GM21360 (cell line): ENCODE measurements around the gene TMEM131.

ENCODE experiments used
- ATAC-seq: cut with Tn5 transposase; IDR thresholded peaks from one replicate; pipeline ENCODE4 v1.9.1; 2021; ENCODE audit warnings: mild to moderate bottlenecking, moderate library complexity; ENCODE audit not compliant: unreplicated experiment

Gene TMEM131

DNA sequence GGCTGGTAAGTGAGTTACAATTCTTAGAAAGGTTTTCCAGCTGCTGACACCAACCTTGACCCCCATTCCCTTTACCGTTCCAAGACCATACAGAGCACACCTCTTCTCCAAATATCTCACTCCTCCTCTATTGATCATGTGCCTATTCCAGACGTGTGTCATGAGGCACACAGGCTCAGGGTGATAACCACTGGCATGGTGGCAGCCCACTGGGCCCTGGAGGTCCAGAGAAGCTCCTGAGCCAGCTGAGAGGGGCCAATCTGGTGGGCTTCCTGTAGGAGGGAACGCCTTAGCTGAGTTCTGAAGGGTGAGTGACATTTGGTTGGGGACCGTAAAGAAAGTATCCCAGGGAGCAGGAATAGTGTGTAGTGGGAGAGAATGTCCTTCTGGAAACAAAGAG, 254.1 kb downstream of the TMEM131 start:
- ATAC-seq, result no peak

DNA sequence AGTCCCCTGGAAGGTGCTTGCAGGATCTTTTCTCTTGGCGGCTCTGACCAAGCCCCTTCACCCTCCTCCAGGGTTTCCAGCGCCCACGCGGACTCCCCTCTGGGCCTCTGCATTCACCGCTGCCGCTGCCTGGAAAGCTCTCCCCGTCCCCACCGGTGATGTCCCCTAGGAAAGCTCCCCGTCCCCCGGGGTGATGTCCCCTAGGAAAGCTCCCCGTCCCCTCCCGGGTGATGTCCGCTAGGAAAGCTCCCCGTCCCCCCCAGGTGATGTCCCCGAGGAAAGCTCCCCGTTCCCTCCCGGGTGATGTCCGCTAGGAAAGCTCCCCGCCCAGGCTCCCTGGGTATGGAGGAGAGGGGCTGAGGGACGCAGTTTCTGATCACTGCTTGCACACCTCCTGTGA, 254.5 kb downstream of the TMEM131 start:
- no peak for ATAC-seq

DNA sequence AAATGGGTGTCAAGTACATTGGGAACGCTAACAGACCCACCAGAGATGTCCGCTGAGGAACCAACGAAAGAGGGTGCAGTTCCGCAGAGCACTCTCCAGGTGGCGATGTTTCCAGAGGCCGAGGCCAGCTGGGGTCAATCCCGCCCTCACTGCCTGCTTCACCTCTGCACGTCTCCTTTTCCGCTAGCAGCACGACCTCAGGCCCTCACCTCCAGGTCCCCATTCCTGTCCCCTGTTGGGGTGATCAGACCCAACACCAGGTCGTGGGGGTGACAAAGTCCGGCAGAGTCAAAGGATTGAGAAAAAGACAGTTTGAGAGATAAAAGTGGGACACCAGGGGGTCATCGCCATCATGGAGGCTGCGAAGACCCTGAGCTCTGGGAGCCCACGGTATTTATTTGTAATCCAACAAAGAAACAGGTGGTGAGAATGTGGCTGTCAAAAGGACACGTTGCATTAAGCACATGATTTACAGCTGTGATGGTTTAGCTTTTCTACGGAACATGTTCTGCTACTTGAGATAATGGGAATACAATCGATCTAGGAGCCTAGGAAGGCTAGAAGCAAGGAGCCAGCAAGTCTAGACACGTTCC, 255.1 kb downstream of the TMEM131 start:
- no peak for ATAC-seq

DNA sequence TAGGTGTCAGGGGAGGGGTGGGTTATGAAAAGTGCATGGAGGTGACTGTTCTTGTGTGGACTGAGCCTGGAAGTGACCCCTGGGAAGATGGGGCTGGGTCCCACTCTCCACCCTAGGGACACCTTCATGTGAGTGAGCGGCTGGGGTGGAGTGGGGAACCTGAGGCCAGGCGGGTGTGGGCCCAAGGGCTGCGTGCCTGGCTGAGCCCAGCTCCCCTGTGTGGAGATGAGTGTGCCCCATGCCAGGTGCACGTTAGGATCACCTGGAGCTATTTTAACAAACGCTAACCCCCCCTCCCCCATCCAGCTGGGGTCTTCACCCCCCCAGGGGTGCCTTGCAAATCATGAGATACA, 255.9 kb downstream of the TMEM131 start:
- no peak for ATAC-seq

DNA sequence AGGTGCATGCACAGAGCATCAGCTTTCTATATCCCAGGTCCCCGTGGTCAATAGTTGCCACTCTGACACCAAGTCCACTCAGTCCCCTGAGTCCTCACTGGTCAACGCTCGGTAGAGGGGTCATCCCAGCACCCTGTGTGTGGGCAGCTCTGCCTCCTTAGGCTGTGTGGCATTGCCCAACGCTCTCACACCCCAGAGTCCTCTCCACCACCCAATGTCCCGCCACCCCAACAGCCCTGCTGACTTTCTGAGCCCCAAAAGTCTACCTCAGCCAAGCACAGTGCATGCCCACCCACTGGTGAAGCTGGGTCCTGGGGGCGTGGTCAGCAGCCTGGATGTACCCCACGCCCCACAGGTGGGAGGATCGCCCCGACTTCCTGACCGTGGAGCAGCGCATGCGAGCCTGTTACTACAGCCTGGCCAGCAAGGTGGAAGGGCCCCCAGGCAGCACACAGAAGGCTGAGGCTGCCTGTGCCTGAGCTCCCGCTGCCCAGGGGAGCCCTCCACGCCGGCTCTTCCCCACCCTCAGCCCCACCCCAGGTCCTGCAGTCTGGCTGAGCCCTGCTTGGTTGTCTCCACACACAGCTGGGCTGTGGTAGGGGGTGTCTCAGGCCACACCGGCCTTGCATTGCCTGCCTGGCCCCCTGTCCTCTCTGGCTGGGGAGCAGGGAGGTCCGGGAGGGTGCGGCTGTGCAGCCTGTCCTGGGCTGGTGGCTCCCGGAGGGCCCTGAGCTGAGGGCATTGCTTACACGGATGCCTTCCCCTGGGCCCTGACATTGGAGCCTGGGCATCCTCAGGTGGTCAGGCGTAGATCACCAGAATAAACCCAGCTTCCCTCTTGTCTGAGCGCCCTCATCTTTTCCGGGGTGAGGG, 256.5 kb downstream of the TMEM131 start:
- ATAC-seq, result no peak

DNA sequence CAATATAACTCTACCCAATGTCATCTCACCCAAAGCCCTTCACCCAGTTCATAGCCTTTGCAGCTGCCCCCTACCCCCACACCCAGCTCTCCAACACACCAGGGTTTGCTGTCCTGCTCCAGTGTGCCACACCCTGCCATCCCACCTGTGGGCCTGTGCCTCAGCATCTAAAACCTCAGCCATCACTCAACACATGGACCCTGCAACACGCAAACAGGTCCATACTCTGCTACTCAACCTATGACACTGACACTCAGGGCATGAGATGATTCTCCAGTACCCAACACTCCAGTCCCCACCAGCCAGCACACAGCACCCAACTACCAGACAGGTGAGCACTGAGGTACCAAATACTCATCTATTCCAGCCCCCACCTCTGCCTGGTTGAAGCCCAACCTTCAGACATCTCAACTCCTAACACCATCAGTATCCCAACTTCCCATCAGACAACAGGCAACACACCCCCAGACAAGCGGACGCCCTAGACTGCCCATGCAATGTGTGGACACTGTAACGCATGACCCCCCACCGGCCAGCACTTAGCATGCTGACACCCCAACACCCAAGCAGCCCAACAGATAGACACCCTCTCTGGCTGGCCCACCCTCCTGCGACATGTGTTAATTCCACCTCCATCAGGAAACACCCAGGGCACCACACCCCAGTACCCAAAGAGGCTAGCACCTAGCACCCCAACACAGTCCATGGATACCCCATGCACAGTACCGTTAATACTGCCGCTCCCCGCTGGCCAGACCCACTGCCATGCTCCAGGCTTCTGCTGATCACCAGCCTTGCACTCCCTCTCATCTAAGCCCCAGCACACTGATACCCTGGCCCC, 257.3 kb downstream of the TMEM131 start:
- no peak for ATAC-seq

DNA sequence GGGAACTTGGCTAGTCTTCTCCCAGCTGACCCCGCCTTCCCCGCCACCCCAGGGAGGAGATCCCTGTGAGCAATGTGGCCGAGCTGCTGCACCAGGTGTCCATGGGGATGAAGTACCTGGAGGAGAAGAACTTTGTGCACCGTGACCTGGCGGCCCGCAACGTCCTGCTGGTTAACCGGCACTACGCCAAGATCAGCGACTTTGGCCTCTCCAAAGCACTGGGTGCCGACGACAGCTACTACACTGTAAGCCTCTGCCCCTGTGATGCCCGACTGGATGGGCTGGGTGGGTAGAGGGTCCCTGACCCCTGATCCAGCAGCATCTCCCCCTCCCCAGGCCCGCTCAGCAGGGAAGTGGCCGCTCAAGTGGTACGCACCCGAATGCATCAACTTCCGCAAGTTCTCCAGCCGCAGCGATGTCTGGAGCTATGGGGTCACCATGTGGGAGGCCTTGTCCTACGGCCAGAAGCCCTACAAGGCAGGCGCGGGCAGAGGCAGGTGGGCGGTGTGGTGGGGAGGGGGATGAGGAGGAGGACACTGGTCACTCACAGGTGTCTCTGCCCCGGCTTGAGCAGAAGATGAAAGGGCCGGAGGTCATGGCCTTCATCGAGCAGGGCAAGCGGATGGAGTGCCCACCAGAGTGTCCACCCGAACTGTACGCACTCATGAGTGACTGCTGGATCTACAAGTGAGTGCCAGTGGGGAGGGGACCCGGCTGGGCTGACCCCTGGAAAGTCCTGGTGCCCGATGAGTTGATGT, 258.1 kb downstream of the TMEM131 start:
- no peak for ATAC-seq

DNA sequence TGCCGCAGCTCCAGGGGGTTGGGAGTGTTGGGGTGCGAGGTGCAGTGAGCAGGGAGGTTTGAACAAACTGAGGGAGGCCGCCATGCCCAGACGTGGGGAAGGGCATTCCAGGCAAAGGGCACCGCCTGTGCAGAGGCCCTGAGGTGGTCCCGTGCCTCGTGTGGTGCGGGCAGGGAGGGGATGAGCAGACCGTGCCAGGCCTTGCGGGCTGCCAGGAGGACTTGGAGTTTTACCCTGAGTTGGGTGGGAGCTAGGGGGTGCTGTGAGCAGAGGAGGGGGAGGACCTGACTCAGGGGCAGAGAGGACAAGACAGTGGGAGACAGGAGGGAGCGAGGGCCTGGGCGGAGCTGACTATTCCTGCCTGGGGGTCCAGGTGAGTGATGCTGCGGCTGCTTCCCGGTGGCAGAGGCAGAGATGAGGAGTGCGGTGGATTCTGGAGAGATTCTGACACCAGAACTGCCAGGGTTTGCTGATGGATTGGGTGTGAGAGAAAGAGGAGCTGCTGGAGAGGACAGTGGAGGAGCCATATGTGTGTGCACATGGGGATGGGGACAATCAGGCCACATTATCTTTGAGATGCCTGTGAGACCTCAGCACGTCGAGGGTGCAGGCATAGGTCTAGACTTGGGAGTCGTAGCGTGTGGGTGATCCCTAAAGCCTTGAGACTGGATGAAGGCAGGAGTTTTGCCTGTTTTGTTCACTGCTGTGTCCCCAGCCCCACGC, 259.0 kb downstream of the TMEM131 start:
- ATAC-seq, result no peak

DNA sequence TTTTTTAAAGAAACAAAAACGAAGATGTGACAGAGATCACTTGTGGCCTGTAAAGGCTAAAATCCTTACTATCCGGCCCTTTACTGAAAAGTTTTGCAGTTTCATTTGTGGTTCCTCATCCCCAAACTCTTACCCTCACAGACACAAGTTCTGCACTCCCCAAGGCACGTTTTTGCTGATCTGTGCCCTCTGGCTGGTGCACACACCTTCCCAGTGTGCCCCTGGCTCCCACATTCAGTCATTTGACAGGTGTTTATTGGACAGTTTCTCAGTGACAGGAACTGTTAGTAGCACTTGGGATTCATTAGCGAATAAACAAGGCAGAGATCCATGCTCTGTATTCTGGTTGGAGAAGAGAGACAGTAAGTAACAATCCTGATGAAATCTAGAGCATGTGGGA, 259.6 kb downstream of the TMEM131 start:
- no peak for ATAC-seq

DNA sequence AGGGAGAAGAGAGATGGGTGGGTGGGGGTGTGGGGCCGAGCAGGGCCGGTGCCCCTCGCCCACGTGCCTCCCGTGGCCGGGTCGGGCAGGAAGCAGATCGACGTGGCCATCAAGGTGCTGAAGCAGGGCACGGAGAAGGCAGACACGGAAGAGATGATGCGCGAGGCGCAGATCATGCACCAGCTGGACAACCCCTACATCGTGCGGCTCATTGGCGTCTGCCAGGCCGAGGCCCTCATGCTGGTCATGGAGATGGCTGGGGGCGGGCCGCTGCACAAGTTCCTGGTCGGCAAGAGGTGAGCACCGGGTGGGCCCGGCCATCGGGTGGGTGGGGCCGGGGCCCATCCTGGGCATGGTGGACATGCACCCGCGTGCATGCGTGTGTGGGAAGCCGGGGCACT, 260.6 kb downstream of the TMEM131 start:
- no peak for ATAC-seq

DNA sequence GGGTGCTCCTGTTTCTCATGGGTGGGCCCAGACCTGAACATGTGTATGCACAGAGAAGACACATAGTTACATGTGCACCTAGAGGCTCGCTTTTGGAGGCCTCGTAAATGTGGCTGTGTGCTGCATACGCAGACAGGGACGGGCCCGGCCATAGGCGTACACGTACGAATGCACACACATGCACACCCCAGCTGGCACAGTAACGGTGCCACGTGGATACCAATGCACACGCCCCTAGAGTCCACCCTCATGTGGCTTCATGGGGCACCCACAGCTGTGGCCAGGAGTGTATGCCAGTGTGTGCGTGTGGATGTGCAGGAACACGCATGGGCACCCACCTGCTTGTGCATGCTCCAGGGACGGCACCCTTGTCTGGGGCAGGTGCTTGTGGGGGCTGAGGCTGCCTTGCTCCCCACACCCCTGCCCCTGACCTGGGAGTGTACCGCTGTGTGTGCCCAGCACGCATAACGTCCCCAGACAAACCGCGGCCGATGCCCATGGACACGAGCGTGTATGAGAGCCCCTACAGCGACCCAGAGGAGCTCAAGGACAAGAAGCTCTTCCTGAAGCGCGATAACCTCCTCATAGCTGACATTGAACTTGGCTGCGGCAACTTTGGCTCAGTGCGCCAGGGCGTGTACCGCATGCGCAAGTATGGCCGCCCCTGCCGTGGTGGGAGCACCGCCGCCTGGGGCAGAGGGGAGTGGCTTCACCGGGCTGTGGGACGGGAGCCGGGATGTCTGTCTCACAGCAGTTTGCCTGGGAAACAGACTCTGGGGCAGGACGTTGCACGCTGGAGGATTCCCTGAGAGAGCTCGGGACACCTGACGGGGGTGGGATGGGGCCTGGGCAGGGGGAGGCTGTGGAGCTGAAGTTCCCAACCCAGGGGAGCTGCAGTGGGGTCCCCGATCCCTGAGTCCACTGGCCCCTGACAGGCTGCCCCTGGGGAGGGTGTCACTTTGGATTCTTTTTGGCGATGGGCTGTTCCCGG, 261.4 kb downstream of the TMEM131 start:
- ATAC-seq, result no peak

DNA sequence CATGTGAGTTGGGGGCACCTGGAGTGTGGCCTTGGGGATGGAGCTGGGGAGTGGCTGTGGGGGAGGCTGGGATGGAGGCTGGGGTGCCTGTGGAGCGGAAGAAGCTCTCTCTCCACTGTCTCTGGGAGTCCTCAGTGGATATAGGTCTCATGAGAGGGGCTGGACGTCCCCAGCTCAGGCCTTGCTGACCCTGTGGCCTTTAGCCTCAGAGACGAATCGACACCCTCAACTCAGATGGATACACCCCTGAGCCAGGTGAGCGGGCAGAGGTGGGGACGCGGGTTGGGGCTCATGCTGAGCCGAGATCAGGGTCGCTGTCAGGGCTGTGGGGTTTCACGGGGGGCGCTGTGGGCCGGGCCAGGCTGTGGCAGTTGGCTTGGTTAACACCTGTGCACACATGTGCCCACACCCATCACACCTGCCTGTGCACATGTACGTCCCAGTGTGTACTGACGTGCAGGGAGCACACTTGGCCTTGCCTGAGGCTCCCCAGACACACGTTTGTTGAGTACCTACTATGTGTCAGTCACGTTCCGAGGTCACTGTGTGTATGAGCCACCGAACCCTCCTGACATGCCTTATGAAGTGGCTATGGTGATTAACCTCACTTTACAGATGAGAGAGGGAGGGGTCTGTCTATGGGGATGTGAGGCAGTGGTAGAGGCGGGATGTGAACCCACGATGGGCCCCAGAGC, 262.3 kb downstream of the TMEM131 start:
- no peak for ATAC-seq

DNA sequence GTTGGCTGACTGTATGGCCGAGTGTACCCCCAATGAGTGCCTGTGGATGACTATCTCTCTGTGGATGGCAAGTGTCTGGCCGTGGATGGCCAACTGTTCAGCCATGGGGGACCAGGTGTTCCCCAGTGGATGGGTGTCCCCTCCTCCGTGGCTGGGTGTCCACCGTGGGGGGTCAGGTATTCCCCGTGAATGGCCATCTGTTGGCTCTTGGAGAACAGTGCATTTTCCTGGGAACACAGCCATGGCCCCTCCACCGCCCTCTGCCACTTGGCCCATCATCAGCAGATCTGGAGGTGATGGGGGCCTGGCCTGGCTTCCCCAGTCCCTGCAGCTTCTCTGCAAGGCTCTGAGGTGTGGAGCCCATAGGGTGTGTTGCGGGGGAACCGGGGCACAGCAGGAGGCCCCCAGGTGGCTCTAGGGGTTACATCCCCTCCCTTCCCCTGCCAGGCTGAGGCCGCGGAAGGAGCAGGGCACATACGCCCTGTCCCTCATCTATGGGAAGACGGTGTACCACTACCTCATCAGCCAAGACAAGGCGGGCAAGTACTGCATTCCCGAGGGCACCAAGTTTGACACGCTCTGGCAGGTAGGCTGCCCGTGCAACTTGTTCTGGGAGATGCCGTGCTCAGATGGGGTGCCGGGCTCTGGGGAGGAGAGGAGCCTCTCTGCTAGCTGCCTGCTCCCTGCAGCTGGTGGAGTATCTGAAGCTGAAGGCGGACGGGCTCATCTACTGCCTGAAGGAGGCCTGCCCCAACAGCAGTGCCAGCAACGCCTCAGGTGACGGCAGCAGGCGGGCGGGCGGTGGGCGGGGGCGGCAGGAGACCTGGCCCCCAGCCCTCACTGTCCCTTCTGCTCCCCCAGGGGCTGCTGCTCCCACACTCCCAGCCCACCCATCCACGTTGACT, 263.1 kb downstream of the TMEM131 start:
- no peak for ATAC-seq

DNA sequence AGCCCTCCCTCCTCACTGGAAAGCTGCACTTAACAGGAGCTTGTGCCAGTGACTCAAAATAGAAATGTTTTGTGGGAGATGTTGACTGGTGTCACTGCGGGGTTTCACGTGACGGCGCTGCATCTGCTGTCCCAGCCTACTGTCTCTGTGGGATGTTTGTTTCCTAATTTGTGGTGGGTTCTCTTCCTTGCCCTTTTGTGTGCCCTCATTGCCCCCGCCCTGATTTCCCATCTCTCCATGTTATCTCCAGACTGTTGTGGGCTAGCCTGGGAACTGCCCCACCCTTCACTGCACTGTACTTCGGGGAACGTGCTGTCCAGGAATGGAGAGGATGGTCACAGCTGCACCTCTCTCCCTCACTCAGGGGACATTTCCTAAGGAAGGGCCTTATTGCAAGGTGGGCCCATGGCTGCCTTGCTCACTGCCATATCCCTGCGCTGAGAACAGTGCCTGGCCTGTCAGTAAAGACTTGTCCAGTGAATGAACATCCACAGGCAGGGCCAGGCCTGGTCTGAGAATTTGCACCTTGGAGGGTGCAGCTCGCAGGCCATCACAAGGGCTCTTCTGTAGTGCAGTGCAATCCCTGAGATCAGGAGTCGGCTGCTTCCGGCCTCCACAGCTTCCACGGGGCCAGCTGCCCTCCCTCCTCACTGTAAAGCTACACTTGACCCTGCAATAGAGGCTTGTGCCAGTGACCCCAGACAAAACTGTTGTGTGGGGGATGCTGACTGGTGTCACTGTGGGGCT, 264.3 kb downstream of the TMEM131 start:
- no peak for ATAC-seq

DNA sequence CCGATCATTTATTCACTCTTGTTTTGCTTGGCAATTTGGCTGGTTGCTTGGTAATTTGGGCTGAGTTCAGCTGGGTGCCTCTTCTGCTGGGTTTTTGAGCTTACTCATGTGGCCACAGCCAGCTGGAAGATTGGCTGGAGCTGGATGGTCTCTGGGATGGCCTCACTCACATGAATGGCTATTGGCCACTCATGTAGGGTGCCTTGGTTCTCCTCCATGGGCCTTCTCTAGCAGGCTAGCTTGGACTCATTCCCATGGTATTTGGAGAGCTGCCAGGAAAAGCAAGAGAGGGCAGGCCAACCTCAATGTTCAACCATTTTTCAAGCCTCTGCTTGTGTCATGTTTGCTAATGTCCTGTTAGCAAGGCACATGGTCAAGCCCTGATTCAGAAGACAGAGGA, 265.5 kb downstream of the TMEM131 start:
- no peak for ATAC-seq

DNA sequence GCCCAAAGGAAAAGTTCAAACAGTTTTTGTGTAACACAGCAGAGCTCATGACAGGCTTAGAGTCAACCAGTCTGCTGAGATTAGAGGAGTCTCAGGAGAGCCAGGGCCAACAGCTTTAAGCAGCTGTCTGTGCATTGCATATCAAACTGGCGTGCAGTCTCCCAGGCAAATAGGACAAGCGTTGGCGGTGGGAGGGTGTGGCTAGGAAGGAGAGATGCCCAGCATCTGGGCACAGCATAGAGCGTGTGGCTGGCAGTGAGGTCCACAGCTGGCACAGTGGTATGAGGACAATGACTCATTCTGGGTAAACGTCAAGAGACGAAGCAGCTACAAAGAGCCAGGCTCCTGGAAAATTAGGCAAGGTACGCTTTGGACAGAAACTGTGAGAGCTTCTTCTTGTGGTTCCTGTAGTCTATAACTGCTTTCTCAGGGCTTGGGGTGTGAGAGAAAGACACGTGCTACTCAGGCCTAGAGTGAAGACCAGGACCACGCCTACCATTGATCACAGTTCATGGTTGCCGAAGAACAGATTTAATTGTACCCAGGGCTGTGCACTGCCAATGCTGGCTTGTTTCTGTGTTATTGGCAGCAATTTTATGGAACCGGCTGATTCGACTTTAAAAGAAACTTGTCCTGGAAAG, 267.5 kb downstream of the TMEM131 start:
- no peak for ATAC-seq
